ENCODE measurements around the gene KLK5. TPM values are rescaled to one million over a fixed set of nuclear protein-coding genes. Genes with fewer than 3 reads are reported as not detected.
"Not testable (repeated sequence)": the region's sequence is repeated elsewhere in the genome, so short reads cannot be mapped to it uniquely, and the experiment has no call there.

Gene KLK5
- total RNA-seq, 1 donor from 2014 or later = not detected

GRCh38 chr19:50974702-50975556, 22.1 kb upstream of the KLK5 start:
- ATAC-seq (ENCODE audit: poor library complexity) = no peak
- intact Hi-C loops (cut with DNase I) = no loop called here
- DNase-seq = no peak

GRCh38 chr19:50972795-50973376, 20.0 kb upstream of the KLK5 start:
- ATAC-seq (ENCODE audit: poor library complexity) (no peak), DNase-seq (no peak)
- intact Hi-C loops (cut with DNase I) = no loop called here

- DNase-seq; ATAC-seq (ENCODE audit: poor library complexity); intact Hi-C loops (cut with DNase I): not testable (repeated sequence)
Measured at GRCh38 chr19:50969810-50970209, 17.0 kb upstream of the KLK5 start.

- no peak for DNase-seq
- intact Hi-C loops (cut with DNase I) = no loop called here
- no peak for ATAC-seq (ENCODE audit: poor library complexity)
Measured at GRCh38 chr19:50969413-50969760, 16.5 kb upstream of the KLK5 start, which contains the start of gene KLK6. KLK6 (minus strand) TSS chr19:50969591; CDS start chr19:50968104, 1,487 bp downstream.

- ATAC-seq (ENCODE audit: poor library complexity) = no peak
- no peak for DNase-seq
- intact Hi-C loops (cut with DNase I) = no loop called here
Measured at GRCh38 chr19:50968716-50969412, 16.0 kb upstream of the KLK5 start.

GRCh38 chr19:50967929-50968715, 15.3 kb upstream of the KLK5 start:
- intact Hi-C loops (cut with DNase I) = no loop called here
- DNase-seq = no peak
- ATAC-seq (ENCODE audit: poor library complexity) = no peak

GRCh38 chr19:50964266-50964665, 11.4 kb upstream of the KLK5 start:
- no peak for DNase-seq
- ATAC-seq (ENCODE audit: poor library complexity) = no peak
- intact Hi-C loops (cut with DNase I) = no loop called here

GRCh38 chr19:50963381-50963780, 10.5 kb upstream of the KLK5 start:
- DNase-seq = no peak
- intact Hi-C loops (cut with DNase I) = no loop called here
- ATAC-seq (ENCODE audit: poor library complexity) = no peak

GRCh38 chr19:50962245-50962644, 9.4 kb upstream of the KLK5 start:
- intact Hi-C loops (cut with DNase I) = no loop called here
- DNase-seq = no peak
- ATAC-seq (ENCODE audit: poor library complexity) = no peak

GRCh38 chr19:50959731-50960500, 7.1 kb upstream of the KLK5 start:
- intact Hi-C loops (cut with DNase I) = no loop called here
- DNase-seq = no peak
- no peak for ATAC-seq (ENCODE audit: poor library complexity)

- ATAC-seq (ENCODE audit: poor library complexity) (no peak), DNase-seq (no peak)
- intact Hi-C loops (cut with DNase I) = no loop called here
Measured at GRCh38 chr19:50957587-50957986, 4.7 kb upstream of the KLK5 start.

GRCh38 chr19:50949861-50950260, 3.0 kb downstream of the KLK5 start:
- ATAC-seq (ENCODE audit: poor library complexity) = no peak
- no peak for DNase-seq
- intact Hi-C loops (cut with DNase I) = no loop called here

- ATAC-seq (ENCODE audit: poor library complexity) = no peak
- intact Hi-C loops (cut with DNase I) = no loop called here
- DNase-seq = no peak
Measured at GRCh38 chr19:50947123-50947522, 5.7 kb downstream of the KLK5 start.

- DNase-seq (no peak), ATAC-seq (ENCODE audit: poor library complexity) (no peak)
- intact Hi-C loops (cut with DNase I) = no loop called here
Measured at GRCh38 chr19:50944795-50945194, 8.0 kb downstream of the KLK5 start.

- ATAC-seq (ENCODE audit: poor library complexity) (no peak), DNase-seq (no peak)
- intact Hi-C loops (cut with DNase I) = no loop called here
Measured at GRCh38 chr19:50943074-50943828, 9.6 kb downstream of the KLK5 start.

GRCh38 chr19:50939596-50939995, 13.2 kb downstream of the KLK5 start:
- ATAC-seq (ENCODE audit: poor library complexity) (no peak), DNase-seq (no peak)
- intact Hi-C loops (cut with DNase I) = no loop called here

- intact Hi-C loops (cut with DNase I) = no loop called here
- no peak for DNase-seq
- ATAC-seq (ENCODE audit: poor library complexity) = no peak
Measured at GRCh38 chr19:50933640-50934039, 19.2 kb downstream of the KLK5 start.

- intact Hi-C loops (cut with DNase I) = no loop called here
Measured at GRCh38 chr19:50932690-50933083, 20.2 kb downstream of the KLK5 start.

More at GRCh38 chr19:50932690-50933083, 20.2 kb downstream of the KLK5 start:
- no peak for ATAC-seq (ENCODE audit: poor library complexity)
- DNase-seq = no peak

All from Right ventricle myocardium superior (tissue), 1 donor.